ENCODE results near the gene PIAS4. TPM values are rescaled to one million over a fixed set of nuclear protein-coding genes. Genes with fewer than 3 reads are reported as not detected.

Gene PIAS4
- total RNA-seq, 1 experiment from 2014 or later = 45.9 TPM

- Mint-ChIP-seq H3K4me3 (no peak overlapping the region), H3K4me1 (peaks cover 34% of the 10 kb centered on the region), H3K9me3 (no peaks in the 10 kb centered on the region), H3K27me3 (ENCODE audit: low read depth) (peaks cover 1% of the 10 kb centered on the region; the same call in 1 of the 2 replicates), H3K27ac (peak overlapping the region; percentile 93), H3K36me3 (peaks cover 84% of the 10 kb centered on the region)
- POLR2A ChIA-PET = interaction anchor here (8.7 kb wide), 1 partner anchor 11 kb away, joined by 142 read pairs; the partner anchor contains the start of gene DAPK3
- no peak for TF ChIP-seq HMGXB4 (CRISPR knock-in tag; IDR thresholded peaks at IDR 0.05)
- no peak for TF ChIP-seq NFATC4 (CRISPR knock-in tag; IDR thresholded peaks at IDR 0.05)
- TF ChIP-seq, protein P1, sequence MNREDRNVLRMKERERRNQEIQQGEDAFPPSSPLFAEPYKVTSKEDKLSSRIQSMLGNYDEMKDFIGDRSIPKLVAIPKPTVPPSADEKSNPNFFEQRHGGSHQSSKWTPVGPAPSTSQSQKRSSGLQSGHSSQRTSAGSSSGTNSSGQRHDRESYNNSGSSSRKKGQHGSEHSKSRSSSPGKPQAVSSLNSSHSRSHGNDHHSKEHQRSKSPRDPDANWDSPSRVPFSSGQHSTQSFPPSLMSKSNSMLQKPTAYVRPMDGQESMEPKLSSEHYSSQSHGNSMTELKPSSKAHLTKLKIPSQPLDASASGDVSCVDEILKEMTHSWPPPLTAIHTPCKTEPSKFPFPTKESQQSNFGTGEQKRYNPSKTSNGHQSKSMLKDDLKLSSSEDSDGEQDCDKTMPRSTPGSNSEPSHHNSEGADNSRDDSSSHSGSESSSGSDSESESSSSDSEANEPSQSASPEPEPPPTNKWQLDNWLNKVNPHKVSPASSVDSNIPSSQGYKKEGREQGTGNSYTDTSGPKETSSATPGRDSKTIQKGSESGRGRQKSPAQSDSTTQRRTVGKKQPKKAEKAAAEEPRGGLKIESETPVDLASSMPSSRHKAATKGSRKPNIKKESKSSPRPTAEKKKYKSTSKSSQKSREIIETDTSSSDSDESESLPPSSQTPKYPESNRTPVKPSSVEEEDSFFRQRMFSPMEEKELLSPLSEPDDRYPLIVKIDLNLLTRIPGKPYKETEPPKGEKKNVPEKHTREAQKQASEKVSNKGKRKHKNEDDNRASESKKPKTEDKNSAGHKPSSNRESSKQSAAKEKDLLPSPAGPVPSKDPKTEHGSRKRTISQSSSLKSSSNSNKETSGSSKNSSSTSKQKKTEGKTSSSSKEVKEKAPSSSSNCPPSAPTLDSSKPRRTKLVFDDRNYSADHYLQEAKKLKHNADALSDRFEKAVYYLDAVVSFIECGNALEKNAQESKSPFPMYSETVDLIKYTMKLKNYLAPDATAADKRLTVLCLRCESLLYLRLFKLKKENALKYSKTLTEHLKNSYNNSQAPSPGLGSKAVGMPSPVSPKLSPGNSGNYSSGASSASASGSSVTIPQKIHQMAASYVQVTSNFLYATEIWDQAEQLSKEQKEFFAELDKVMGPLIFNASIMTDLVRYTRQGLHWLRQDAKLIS (CRISPR knock-in tag; IDR thresholded peaks at IDR 0.05; ENCODE audit: borderline replicate concordance) = no peak
- no peak for TF ChIP-seq KAT7 (CRISPR knock-in tag; IDR thresholded peaks at IDR 0.05; ENCODE audit: borderline replicate concordance)
- TF ChIP-seq ZNF671 (CRISPR knock-in tag; IDR thresholded peaks at IDR 0.05) = no peak
- no peak for TF ChIP-seq PREB (CRISPR knock-in tag; IDR thresholded peaks at IDR 0.05; ENCODE audit: borderline replicate concordance)
- DNase-seq (ENCODE audit: low spot score) = no peak
- ATAC-seq = no peak
- CTCF ChIA-PET = no interaction called here
Measured at GRCh38 chr19:3981373-3981735, 26.2 kb upstream of the PIAS4 start.

DNA sequence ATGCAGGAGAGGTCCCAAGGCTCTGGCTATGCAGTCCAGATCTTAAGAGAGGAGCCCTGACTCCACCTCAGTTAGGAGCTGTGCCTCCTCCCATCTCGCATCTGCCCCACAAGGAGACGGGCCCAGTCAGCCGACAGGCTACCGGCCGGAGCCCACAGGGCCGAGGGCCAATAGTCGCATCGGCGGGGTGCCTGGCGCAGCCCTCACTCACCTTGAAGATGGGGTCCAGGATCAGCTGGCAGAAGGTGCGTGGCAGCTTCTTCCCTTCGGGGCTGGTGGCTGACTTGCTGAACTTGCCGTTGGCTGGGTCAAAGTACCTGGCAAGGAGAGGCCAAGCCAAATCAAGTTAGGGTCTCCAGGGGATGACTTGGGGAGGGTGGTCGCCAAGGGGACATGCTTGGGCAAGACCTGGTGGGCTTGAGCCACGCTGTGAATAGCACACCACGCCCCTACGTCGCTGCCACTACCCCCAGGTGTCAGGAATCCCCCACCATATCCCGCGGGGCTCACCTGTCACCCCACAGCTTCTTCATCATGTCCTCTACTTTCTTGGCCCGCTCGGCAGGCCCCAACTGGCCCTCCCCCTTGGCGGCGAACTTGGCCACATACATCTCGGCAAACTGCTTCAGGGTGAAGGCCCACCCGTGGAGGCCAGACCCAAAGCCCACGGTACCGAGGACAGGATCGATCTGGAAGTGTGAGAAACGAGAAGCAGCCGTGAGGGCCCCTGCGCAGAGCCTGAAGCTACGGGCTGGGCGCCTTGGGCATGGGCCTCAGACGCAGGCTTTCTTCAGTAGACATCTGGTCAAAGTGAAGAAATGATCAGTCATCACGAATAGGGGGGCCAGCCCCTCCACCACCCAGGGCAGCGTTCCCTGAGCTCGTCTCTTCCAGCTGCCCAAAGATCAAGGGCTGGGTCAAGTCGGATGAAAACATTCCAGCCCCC lies 25.5 kb upstream of the PIAS4 start:
- peaks cover 78% of the 10 kb centered on the region for H3K36me3 Mint-ChIP-seq
- peak overlapping the region; percentile 96 for H3K4me3 Mint-ChIP-seq
- TF ChIP-seq, protein P2, sequence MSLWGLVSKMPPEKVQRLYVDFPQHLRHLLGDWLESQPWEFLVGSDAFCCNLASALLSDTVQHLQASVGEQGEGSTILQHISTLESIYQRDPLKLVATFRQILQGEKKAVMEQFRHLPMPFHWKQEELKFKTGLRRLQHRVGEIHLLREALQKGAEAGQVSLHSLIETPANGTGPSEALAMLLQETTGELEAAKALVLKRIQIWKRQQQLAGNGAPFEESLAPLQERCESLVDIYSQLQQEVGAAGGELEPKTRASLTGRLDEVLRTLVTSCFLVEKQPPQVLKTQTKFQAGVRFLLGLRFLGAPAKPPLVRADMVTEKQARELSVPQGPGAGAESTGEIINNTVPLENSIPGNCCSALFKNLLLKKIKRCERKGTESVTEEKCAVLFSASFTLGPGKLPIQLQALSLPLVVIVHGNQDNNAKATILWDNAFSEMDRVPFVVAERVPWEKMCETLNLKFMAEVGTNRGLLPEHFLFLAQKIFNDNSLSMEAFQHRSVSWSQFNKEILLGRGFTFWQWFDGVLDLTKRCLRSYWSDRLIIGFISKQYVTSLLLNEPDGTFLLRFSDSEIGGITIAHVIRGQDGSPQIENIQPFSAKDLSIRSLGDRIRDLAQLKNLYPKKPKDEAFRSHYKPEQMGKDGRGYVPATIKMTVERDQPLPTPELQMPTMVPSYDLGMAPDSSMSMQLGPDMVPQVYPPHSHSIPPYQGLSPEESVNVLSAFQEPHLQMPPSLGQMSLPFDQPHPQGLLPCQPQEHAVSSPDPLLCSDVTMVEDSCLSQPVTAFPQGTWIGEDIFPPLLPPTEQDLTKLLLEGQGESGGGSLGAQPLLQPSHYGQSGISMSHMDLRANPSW (CRISPR knock-in tag; conservative IDR thresholded peaks at IDR 0.05; ENCODE audit: low read depth) = no peak
- TF ChIP-seq, protein P3, sequence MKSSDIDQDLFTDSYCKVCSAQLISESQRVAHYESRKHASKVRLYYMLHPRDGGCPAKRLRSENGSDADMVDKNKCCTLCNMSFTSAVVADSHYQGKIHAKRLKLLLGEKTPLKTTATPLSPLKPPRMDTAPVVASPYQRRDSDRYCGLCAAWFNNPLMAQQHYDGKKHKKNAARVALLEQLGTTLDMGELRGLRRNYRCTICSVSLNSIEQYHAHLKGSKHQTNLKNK (CRISPR knock-in tag; IDR thresholded peaks at IDR 0.05) = no peak
- 0 out of 2 replicates have a peak, but pooled peaks have one; percentile 37 for TF ChIP-seq KAT7 (CRISPR knock-in tag; IDR thresholded peaks at IDR 0.05; ENCODE audit: borderline replicate concordance)
- no peak for ATAC-seq
- peaks cover 7% of the 10 kb centered on the region for H3K27me3 Mint-ChIP-seq (ENCODE audit: low read depth)
- H3K9me3 Mint-ChIP-seq = no peaks in the 10 kb centered on the region
- CTCF ChIA-PET = interaction anchor here (1.2 kb wide), 1 partner anchor 11 kb away, joined by 3 read pairs; the partner anchor contains the start of gene DAPK3
- POLR2A ChIA-PET = interaction anchor here (8.7 kb wide), 1 partner anchor 12 kb away, joined by 142 read pairs; the partner anchor contains the start of gene DAPK3
- peak overlapping the region; percentile 98 for H3K27ac Mint-ChIP-seq
- no peak for DNase-seq (ENCODE audit: low spot score)
- peaks cover 38% of the 10 kb centered on the region for H3K4me1 Mint-ChIP-seq

Data from WTC11 (cell line).